ENCODE results near the gene CHRNA9.

GRCh38 chr4:40363945-40364344, 28.8 kb downstream of the CHRNA9 start:
- TF ChIP-seq EP300 (IDR thresholded peaks at IDR 0.05) (no peak), CTCF (IDR thresholded peaks at IDR 0.05) (no peak)

All from ovary (tissue), 3 donors.